Parathyroid adenoma (tissue), 2 donors: Measurements from ENCODE around the gene HEXB.

Experiments
- H2AFZ ChIP-seq: fragments of 300-600 bp; sonication (generic); one replicate; pipeline ENCODE4 v1.7.0; 2017; ENCODE audit warnings: antibody characterized with exemption, mild to moderate bottlenecking
- H3K27ac ChIP-seq: fragments of 300-600 bp; sonication (generic); one replicate; pipeline ENCODE4 v1.7.0; 2017
- H3K27me3 ChIP-seq: fragments of 300-600 bp; sonication (generic); one replicate; pipeline ENCODE4 v1.7.0; 2017; ENCODE audit warnings: low read length; ENCODE audit not compliant: control insufficient read depth, insufficient read depth
- H3K36me3 ChIP-seq: fragments of 300-600 bp; sonication (generic); one replicate; pipeline ENCODE4 v1.7.0; 2017; ENCODE audit warnings: low read length; ENCODE audit not compliant: control insufficient read depth, insufficient read depth
- H3K4me1 ChIP-seq: fragments of 300-600 bp; sonication (generic); one replicate; pipeline ENCODE4 v1.7.0; 2017; ENCODE audit warnings: control low read depth
- H3K4me2 ChIP-seq: fragments of 300-600 bp; sonication (generic); one replicate; pipeline ENCODE4 v1.7.0; 2017; ENCODE audit warnings: low read length
- H3K4me3 ChIP-seq: fragments of 300-600 bp; sonication (generic); one replicate; pipeline ENCODE4 v1.7.0; 2017; ENCODE audit warnings: low read depth, low read length
- H3K79me2 ChIP-seq: fragments of 300-600 bp; sonication (generic); one replicate; pipeline ENCODE4 v1.7.0; 2017; ENCODE audit warnings: control low read depth
- H3K9ac ChIP-seq: fragments of 300-600 bp; sonication (generic); one replicate; pipeline ENCODE4 v1.7.0; 2017; ENCODE audit warnings: mild to moderate bottlenecking
- H3K9me3 ChIP-seq: fragments of 300-600 bp; sonication (generic); one replicate; pipeline ENCODE4 v1.7.0; 2017; ENCODE audit warnings: low read length; ENCODE audit not compliant: control insufficient read depth
- TF ChIP-seq, protein P1 (sequence below): fragments of 300-600 bp; sonication (generic); IDR thresholded peaks from one replicate; pipeline ENCODE4 v1.7.0; 2017; ENCODE audit warnings: antibody characterized with exemption, mild to moderate bottlenecking
- donor health status: primary hyperparathyroidism.

HEXB gene

GRCh38 chr5:74679966-74680365, 5.1 kb upstream of the HEXB start:
- TF ChIP-seq, protein P1, sequence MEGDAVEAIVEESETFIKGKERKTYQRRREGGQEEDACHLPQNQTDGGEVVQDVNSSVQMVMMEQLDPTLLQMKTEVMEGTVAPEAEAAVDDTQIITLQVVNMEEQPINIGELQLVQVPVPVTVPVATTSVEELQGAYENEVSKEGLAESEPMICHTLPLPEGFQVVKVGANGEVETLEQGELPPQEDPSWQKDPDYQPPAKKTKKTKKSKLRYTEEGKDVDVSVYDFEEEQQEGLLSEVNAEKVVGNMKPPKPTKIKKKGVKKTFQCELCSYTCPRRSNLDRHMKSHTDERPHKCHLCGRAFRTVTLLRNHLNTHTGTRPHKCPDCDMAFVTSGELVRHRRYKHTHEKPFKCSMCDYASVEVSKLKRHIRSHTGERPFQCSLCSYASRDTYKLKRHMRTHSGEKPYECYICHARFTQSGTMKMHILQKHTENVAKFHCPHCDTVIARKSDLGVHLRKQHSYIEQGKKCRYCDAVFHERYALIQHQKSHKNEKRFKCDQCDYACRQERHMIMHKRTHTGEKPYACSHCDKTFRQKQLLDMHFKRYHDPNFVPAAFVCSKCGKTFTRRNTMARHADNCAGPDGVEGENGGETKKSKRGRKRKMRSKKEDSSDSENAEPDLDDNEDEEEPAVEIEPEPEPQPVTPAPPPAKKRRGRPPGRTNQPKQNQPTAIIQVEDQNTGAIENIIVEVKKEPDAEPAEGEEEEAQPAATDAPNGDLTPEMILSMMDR: no peak
- Histone ChIP-seq H3K27ac (no peak overlapping the region), H3K4me1 (no peaks in the 10 kb centered on the region), H2AFZ (no peak overlapping the region), H3K27me3 (no peaks in the 10 kb centered on the region), H3K4me3 (no peak overlapping the region), H3K4me2 (no peak overlapping the region), H3K36me3 (no peaks in the 10 kb centered on the region), H3K9ac (no peak overlapping the region), H3K9me3 (no peaks in the 10 kb centered on the region), H3K79me2 (no peaks in the 10 kb centered on the region)

- H3K27ac ChIP-seq: peak overlapping the region; percentile 73
- TF ChIP-seq, protein P1: no peak
- H3K4me3 ChIP-seq: peak overlapping the region; percentile 74
- H3K27me3 ChIP-seq: no peaks in the 10 kb centered on the region
- H3K36me3 ChIP-seq: no peaks in the 10 kb centered on the region
- H3K4me1 ChIP-seq: peaks cover 3% of the 10 kb centered on the region
- H3K4me2 ChIP-seq: peak overlapping the region; percentile 75
- no peak overlapping the region for H3K9ac ChIP-seq
- no peaks in the 10 kb centered on the region for H3K9me3 ChIP-seq
- H3K79me2 ChIP-seq: no peaks in the 10 kb centered on the region
- peak overlapping the region; percentile 93 for H2AFZ ChIP-seq
These were observed 1.1 kb downstream of the HEXB start for GRCh38 chr5:74685979-74686631.

DNA sequence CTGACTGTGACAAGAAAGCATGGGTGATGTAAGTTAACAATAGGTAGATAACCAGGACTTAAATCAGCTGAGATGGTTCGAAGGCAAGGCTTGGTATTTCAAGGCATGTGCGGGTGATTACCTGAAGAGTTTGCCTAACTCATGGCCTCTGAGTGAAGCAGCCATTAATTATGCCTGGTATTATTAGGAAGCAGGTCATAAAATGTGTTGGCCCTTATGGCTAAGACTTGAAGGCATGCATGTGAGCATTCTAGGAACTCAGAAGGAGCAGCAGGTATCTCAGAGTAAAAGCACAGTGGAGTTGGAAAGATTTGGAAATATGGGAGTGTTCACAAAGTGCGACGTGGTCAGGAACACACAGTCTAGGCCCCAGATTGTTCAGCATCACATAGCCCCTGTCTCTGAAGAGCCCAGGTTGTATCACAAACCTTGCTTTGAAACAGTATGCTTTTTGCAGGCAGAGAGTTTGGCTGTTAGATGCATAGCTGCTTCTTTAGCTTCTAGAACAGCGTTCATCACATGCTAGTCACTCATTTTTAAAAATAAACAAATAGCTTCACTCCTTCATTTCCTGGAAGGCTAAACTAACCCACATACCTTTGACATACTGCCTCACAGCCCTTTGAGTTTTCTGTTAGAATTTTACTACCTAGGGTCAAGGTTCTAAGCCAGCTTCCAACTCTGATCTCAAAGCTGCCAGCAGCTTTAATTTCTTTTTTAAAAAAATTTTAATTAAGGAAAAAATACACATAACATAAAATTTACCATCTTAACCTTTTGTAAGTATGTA, 2.1 kb downstream of the HEXB start:
- H3K9me3 ChIP-seq: no peaks in the 10 kb centered on the region
- H3K9ac ChIP-seq: no peak overlapping the region
- H3K27ac ChIP-seq: no peak overlapping the region
- TF ChIP-seq, protein P1: no peak
- H3K4me1 ChIP-seq: peaks cover 3% of the 10 kb centered on the region
- H2AFZ ChIP-seq: no peak overlapping the region
- H3K36me3 ChIP-seq: no peaks in the 10 kb centered on the region
- no peaks in the 10 kb centered on the region for H3K79me2 ChIP-seq
- no peak overlapping the region for H3K4me2 ChIP-seq
- H3K27me3 ChIP-seq: no peaks in the 10 kb centered on the region
- H3K4me3 ChIP-seq: no peak overlapping the region

DNA sequence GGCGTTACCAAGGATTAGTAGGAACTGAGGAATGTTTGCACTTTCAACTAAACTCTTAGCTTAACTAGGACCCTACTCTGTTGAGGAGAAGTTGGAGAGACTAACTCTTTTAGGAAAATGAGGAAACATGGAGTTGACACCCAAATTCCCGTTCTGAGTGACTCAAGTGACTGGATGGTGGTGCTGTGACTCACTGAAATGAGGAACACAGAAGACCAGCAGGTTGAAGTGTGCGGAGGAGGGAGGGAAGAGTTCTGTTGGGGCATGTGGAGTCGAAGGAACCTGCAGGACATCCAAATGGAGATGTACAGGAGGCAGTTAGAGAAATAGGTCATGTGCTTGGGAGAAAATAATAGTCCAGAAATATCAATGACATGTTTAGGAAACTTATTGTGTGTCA, 8.2 kb downstream of the HEXB start:
- Histone ChIP-seq H3K27me3 (no peaks in the 10 kb centered on the region), H3K9me3 (no peaks in the 10 kb centered on the region), H3K27ac (no peak overlapping the region), H2AFZ (no peak overlapping the region), H3K9ac (no peak overlapping the region), H3K4me1 (no peaks in the 10 kb centered on the region), H3K4me3 (no peak overlapping the region), H3K79me2 (no peaks in the 10 kb centered on the region), H3K4me2 (no peak overlapping the region), H3K36me3 (no peaks in the 10 kb centered on the region)
- TF ChIP-seq, protein P1: no peak
